Peyer's patch (tissue), 4 donors: ENCODE data around the gene UBXN7.

ENCODE experiments used
- CTCF ChIP-seq, 6 experiments: fragments of 450-650 bp in 4 of 6; fragments of 200-600 bp in 2 of 6; sonication (generic) in 1 of 6; IDR thresholded peaks; one replicate each; pipeline ENCODE4 v1.5.1; 2017 to 2019; ENCODE audit warnings: antibody characterized with exemption in 6 of 6, mild to moderate bottlenecking in 3 of 6, moderate library complexity in 1 of 6
- POLR2A ChIP-seq, 2 donors: fragments of 450-650 bp; IDR thresholded peaks; one replicate each; pipeline ENCODE4 v1.5.1; 2017; ENCODE audit warnings: antibody characterized with exemption in 2 of 2, mild to moderate bottlenecking in 2 of 2, moderate library complexity in 2 of 2

- TF ChIP-seq CTCF (IDR thresholded peaks at IDR 0.05) (no peak), POLR2A (IDR thresholded peaks at IDR 0.05) (no peak)
Observed at GRCh38 chr3:196341137-196341536, 91.1 kb downstream of the UBXN7 start.
